Measurements from ENCODE around the gene ZNF532. TPM values are rescaled to one million over a fixed set of nuclear protein-coding genes. Genes with fewer than 3 reads are reported as not detected.

ZNF532 gene
- total RNA-seq, 1 experiment from 2014 or later: 258 TPM

- H3K4me1 Mint-ChIP-seq: peaks cover 7 to 11% of the 10 kb centered on the region in 2 experiments
- Histone ChIP-seq H3K79me2 (ENCODE audit: insufficient read depth, low read length) (peaks cover 17% of the 10 kb centered on the region; the same call in 1 of the 2 replicates), H2BK15ac (ENCODE audit: low read depth, low read length) (no peak overlapping the region), H3K23me2 (ENCODE audit: insufficient read length, low read depth, low read length, poor library complexity, severe bottlenecking) (no peaks in the 10 kb centered on the region), H3K14ac (ENCODE audit: insufficient read depth, low read length) (no peak overlapping the region), H3K79me1 (ENCODE audit: insufficient read depth, low read depth, low read length, poor library complexity, severe bottlenecking) (no peaks in the 10 kb centered on the region), H3K27me3 (ENCODE audit: insufficient read depth, low read length) (no peaks in the 10 kb centered on the region), H3K4me1 (ENCODE audit: insufficient read depth, low read length) (no peaks in the 10 kb centered on the region), H3K9ac (ENCODE audit: extremely low read depth, insufficient read length, low read length) (no peak overlapping the region), H2AFZ (ENCODE audit: low read length) (no peak overlapping the region), H3K18ac (ENCODE audit: insufficient read length, low read depth, low read length) (no peak overlapping the region), H2AK5ac (ENCODE audit: insufficient read length, low read length) (no peak overlapping the region), H3K4ac (ENCODE audit: low read depth, low read length) (no peak overlapping the region), H2BK5ac (ENCODE audit: insufficient read length, low read length) (no peak overlapping the region), H4K20me1 (ENCODE audit: control insufficient read depth, insufficient read depth, insufficient read length) (no peaks in the 10 kb centered on the region), H2BK12ac (ENCODE audit: insufficient read length, low read depth, low read length) (no peak overlapping the region), H3K56ac (ENCODE audit: insufficient read length, low read depth, low read length) (no peak overlapping the region), H2BK20ac (ENCODE audit: low read depth, low read length, poor library complexity, severe bottlenecking) (no peak overlapping the region), H3K27ac (ENCODE audit: insufficient read length, low read depth, low read length) (no peak overlapping the region), H3T11ph (ENCODE audit: low read length) (no peak overlapping the region), H4K8ac (replicated peaks; ENCODE audit: insufficient read length, low read depth, low read length) (no peak overlapping the region), H3K23ac (ENCODE audit: insufficient read length, low read depth, low read length) (no peak overlapping the region), H2BK120ac (ENCODE audit: low read depth, low read length, poor library complexity, severe bottlenecking) (no peak overlapping the region), H4K91ac (ENCODE audit: insufficient read length, low read depth, low read length) (no peak overlapping the region), H3K4me2 (ENCODE audit: insufficient read depth, insufficient read length, low read length) (no peak overlapping the region), H4K5ac (ENCODE audit: insufficient read length, low read depth, low read length) (no peak overlapping the region), H3K9me3 (ENCODE audit: control insufficient read depth, low read depth, low read length) (no peaks in the 10 kb centered on the region)
- no peak for TF ChIP-seq CTCF (conservative IDR thresholded peaks at IDR 0.05)
- no peak overlapping the region; a peak in 1 of 7 replicates for H3K27ac Mint-ChIP-seq
- no CpG with 5 or more reads among the region's 3 CpGs for WGBS (ENCODE audit: extremely low coverage, insufficient read length, low lambda C conversion rate)
- H3K27me3 Mint-ChIP-seq (ENCODE audit: low read depth): no peaks in the 10 kb centered on the region
- H3K9me3 Mint-ChIP-seq: no peaks in the 10 kb centered on the region
- DNase-seq: no peak
- peaks cover 49 to 70% (median 69%) of the 10 kb centered on the region in 3 experiments for H3K36me3 Mint-ChIP-seq (ENCODE audit: insufficient read depth in 1 of 3, low read depth in 3 of 3)
- no peak overlapping the region for H3K4me3 Mint-ChIP-seq
Observed at GRCh38 chr18:58934933-58935577, 70.4 kb downstream of the ZNF532 start.

All from H9 (cell line).